Adrenal gland (tissue), 5 donors: ENCODE measurements around the gene ZMYM2.

ENCODE experiments used
- CTCF ChIP-seq, 6 experiments: fragments of 450-650 bp in 4 of 6; fragments of 200-600 bp in 2 of 6; sonication (generic) in 1 of 6; IDR thresholded peaks; 1 replicate in 5 of 6; 2 replicates in 1 of 6; pipeline versions ENCODE4 v1.5.1 to v1.8.0; 2016 to 2021; ENCODE audit warnings: antibody characterized with exemption in 6 of 6, mild to moderate bottlenecking in 2 of 6, moderate library complexity in 1 of 6
- POLR2A ChIP-seq, 2 donors: fragments of 450-650 bp; IDR thresholded peaks; one replicate each; pipeline ENCODE4 v1.6.1; 2017; ENCODE audit warnings: antibody characterized with exemption in 2 of 2, mild to moderate bottlenecking in 2 of 2, moderate library complexity in 1 of 2
- donor health status: DM: no; HTN: no; CAD: no.

- no peak for TF ChIP-seq CTCF (IDR thresholded peaks at IDR 0.05)
- no peak for TF ChIP-seq POLR2A (IDR thresholded peaks at IDR 0.05)
Measured at GRCh38 chr13:20053891-20054290, 95.4 kb downstream of the ZMYM2 start.
